ENCODE measurements around the gene VSIG10L.

VSIG10L gene

GRCh38 chr19:51365211-51365964 is 23.4 kb upstream of the VSIG10L start:
- peak; percentile 36 for DNase-seq

GRCh38 chr19:51364200-51365106 is 22.5 kb upstream of the VSIG10L start:
- no peak for DNase-seq

GRCh38 chr19:51361239-51361638 is 19.3 kb upstream of the VSIG10L start:
- DNase-seq, result no peak

GRCh38 chr19:51359294-51359693 is 17.4 kb upstream of the VSIG10L start:
- DNase-seq, result no peak

- DNase-seq, result no peak
Measured at GRCh38 chr19:51357952-51358351, 16.0 kb upstream of the VSIG10L start.

GRCh38 chr19:51356159-51356801 is 14.3 kb upstream of the VSIG10L start:
- no peak for DNase-seq

- no peak for DNase-seq
Measured at GRCh38 chr19:51354742-51355148, 12.8 kb upstream of the VSIG10L start.

- no peak for DNase-seq
Measured at GRCh38 chr19:51354103-51354741, 12.3 kb upstream of the VSIG10L start.

- no peak for DNase-seq
Measured at GRCh38 chr19:51352783-51353360, 10.9 kb upstream of the VSIG10L start.

GRCh38 chr19:51351266-51351990 is 9.5 kb upstream of the VSIG10L start:
- no peak for DNase-seq

GRCh38 chr19:51347209-51347928 is 5.4 kb upstream of the VSIG10L start:
- DNase-seq, result no peak

GRCh38 chr19:51346742-51347141 is 4.8 kb upstream of the VSIG10L start:
- no peak for DNase-seq

GRCh38 chr19:51345076-51345620 is 3.2 kb upstream of the VSIG10L start:
- no peak for DNase-seq

- no peak for DNase-seq
Measured at GRCh38 chr19:51342631-51343569, 961 bp upstream of the VSIG10L start.

- no peak for DNase-seq
Measured at GRCh38 chr19:51341066-51341465, 873 bp downstream of the VSIG10L start.

GRCh38 chr19:51339687-51340656 is 2.0 kb downstream of the VSIG10L start:
- peak; percentile 53 for DNase-seq

- DNase-seq, result no peak
Measured at GRCh38 chr19:51339313-51339686, 2.6 kb downstream of the VSIG10L start.

GRCh38 chr19:51338563-51339312 is 3.2 kb downstream of the VSIG10L start:
- peak; percentile 76 for DNase-seq

Data from NK-92 treated with Interleukin-12 subunit alpha and Interleukin-12 subunit beta, amount 100 ng/mL, for 24 hours (cell line).